SIG-M5 treated with dmso at 0.1 percent for 504 hours (cell line): Measurements from ENCODE around the gene ACSL1.

Source experiments
- DNase-seq: peaks from one replicate; lab custom pipeline; 2025; ENCODE audit not compliant: unreplicated experiment; lab: John Stamatoyannopoulos, UW

ACSL1 gene

DNA sequence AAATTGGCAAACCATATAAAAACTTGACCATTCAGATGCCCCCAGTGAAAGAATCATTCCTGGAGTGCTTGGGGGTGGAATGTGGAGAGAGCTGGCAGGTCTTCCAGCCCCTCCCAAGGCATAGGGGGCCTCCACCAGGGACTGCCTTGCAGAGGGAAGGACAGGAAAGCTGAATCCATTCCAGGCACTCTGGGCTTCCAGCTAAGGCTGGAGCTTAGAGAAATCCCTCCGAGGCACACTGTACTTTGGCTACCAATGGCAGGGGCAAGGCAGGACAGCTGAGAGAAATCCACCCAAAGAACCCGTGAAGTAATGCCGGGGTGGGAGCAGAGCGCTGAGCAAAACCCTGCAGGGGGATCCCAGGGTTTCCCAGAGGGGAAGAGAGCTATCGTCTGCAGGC lies 95.8 kb downstream of the ACSL1 start:
- DNase-seq: no peak

DNA sequence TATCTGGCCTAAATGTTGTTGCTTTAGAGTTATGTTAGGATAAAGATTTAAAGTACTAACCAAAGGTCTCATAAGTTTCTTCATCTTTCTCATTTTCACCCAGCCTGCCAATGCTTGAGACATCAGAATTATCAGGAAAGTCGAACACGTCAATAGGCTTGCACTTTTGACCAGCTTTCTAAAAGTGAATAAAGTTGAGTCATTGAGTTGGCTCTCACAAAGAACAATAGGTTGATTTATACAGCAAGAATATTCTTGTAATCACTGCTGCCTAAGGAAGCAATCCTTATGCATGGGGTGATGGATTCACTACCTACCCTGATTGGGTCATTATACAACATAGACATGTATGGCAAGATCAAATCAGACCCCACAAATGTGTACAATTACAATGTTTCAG lies 96.9 kb downstream of the ACSL1 start:
- no peak for DNase-seq

DNA sequence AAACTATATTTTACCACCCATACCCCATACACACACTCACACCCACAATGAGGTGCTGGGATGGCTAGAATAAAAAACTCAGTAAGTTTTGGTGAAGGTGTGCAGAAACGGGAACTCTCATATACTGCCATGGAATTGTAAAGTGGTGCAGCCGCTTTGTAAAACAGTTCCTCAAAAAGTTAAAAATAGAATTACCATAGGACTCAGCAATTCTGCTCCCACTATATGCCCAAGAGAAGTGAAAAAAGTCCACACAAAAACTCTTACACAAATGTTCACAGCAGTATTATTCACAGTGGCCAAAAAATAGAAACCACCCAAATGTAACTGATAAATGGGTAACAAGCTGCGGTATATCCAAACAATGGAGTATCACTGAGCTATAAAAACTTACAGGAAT lies 98.3 kb downstream of the ACSL1 start:
- no peak for DNase-seq

DNA sequence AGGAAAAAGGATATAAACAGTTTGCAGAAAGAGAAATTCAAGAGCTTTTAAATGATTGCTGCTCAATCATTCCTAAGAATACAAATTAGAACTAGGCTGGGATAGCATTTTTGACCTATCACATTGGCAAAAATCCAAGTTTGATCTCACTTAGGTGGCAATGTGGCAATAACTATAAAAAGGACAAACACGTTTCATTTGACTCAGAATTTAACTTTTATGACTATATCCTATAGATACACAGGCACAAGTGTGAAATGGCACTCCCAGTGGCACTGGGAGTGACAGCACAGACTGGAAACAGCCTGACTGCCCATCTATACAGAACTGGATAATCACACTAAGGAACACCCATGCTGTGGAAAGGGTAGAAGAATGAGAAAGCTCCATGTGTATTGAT lies 103.0 kb downstream of the ACSL1 start:
- DNase-seq: no peak

DNA sequence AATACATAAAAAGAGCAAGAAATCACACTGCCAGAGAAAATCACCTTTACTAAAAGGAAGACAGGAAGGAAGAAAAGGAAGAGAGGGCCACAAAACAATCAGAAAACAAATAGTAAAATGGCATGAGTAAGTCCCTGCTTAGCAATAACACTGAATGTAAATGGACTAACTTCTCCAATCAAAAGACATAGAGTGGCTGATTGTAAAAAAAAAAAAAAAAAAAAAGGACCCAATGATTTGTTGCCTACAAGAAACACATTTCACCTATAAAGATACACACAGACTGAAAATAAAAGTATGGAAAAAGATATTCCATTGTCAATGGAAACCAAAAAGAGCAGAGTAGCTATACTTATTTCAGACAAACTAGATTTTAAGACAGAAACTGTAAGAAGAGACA lies 104.5 kb downstream of the ACSL1 start:
- no peak for DNase-seq

DNA sequence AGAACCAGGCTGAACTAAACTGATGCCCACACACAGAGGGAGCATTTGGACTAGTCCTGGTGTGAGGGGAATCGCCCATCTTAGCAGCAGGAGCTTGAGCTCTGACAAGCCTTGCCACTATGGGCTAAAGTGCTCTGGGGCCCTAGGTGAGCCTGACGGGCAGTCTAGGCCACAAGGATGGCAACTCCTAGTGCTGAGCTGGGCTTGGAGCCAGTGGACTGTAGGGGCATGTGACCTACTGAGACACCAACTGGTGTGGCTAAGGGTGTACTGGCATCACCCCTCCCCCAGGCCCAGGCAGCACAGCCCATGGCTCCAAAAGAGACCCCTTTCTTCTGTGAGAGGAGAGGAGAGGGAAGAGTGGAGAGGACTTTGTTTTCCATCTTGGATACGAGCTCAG lies 106.4 kb downstream of the ACSL1 start:
- DNase-seq: no peak

DNA sequence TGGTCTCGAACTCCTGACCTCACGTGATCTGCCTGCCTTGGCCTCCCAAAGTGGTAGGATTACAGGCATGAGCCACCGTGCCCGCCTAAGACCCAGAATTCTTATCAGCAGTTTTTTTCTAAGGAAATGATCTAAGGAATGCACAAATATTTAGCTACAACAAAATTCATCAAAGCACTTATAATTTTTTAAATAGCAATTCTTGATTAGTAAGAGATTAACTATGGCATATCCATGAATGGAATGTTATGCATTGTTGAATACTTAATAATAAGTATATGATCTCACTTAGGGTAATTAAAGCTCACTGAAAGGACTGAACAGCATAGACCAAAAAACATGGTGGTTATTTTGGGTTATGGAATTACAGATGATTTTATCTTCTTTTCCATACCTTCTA lies 110.2 kb downstream of the ACSL1 start:
- DNase-seq: no peak

DNA sequence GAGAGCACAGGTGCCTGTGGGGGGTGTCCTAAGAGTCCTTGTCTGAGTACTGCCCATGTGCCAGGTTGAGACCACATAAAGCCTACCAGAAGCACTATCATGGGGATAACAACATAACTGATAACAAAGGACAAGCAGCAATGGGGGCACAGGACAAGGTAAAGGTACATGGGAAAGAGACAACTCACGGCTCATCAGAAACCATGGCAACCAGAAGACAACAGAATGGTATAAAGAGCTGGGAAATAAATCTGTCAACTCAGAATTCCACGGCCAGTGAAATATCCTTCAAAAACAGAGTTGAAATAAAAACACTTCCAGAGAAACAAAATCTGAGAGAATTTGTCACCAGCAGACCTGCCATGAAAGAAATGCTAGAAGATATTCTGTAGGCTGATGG lies 111.9 kb downstream of the ACSL1 start:
- no peak for DNase-seq

DNA sequence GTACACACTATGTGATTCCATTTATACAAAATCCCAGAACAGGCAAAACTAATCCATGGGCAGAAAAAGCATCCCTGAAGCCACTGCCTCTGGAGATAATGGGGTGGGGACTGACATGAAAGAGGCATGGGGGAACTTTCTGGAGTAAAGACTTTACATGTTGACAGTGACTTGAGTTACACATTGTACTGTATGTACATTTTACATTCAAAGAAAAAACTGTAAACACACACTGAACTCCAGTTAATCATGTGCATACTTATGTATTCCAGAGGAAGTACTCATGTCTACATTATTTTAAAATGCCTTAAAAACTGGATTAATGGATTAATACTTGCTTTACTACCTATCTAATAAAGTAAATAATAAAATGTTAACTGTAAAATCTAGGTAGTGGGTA lies 113.4 kb downstream of the ACSL1 start:
- DNase-seq: no peak

DNA sequence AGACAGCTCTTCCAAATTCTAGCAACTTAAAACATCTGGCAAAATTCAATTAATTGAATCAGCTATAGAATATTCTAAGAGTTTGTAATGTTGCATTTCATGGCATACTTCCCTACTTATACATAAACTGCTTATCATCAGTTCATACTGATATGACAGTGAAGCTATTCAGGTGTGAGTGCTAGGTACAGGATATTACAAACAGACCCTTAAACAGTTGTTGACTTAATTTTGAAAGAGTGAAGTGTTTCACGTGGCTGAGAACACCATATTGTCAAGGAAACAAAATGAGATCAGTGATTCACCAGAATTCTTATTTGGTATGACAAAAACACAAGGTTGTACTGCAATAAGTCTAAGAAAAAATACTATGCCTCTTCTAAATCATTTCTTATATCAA lies 119.3 kb downstream of the ACSL1 start:
- no peak for DNase-seq

DNA sequence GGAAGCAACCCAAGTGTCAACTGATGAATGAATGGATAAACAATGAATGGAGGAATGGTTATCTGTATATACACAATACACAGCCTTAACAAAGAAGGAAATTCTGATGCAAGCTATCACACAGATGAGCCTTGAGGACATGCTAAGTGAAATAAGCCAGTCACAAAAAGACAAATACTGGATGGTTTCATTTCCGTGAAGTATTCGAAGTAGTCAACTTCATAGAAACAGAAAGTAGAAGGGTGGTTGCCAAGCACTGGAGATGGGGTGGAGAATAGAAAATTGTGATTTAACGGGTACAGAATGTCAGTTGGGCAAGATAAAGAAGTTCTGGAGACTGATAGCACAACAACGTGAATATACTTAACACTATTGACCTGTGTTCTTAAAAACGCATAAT lies 120.1 kb downstream of the ACSL1 start:
- no peak for DNase-seq
